GM18861 (cell line): ENCODE measurements around the gene NRSN1.
A peak's percentile ranks its signal among the peaks of the same experiment; 100 is the strongest.

Source experiments
- ATAC-seq: cut with Tn5 transposase; IDR thresholded peaks from one replicate; pipeline ENCODE4 v1.9.1; 2021; ENCODE audit not compliant: unreplicated experiment

The NRSN1 gene, protein sequence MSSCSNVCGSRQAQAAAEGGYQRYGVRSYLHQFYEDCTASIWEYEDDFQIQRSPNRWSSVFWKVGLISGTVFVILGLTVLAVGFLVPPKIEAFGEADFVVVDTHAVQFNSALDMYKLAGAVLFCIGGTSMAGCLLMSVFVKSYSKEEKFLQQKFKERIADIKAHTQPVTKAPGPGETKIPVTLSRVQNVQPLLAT

GRCh38 chr6:24125980-24126379, at the start of gene NRSN1:
NRSN1 (plus strand) TSS chr6:24126215; CDS start chr6:24134328, 8,113 bp downstream.
- ATAC-seq = no peak

DNA sequence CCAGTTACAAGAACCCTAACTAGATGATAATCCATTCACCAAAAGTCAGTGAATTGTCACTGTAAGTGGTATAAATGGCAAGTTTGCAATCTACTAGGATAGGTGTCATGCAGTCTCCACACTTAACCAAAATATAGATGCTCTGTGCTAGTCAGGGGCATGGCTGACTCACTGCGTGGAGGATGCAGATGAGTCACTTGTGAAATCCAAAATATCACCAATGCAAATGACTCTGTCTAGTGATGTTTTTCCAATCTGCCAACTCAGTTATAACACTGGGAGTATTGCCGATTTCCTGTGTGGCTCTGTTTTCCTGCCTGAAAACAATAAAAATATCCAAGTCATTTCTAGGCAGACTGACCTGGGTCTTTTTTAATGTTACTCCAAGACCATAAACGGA, 47.8 kb upstream of the NRSN1 start:
- no peak for ATAC-seq

- no peak for ATAC-seq
These were observed 46.9 kb upstream of the NRSN1 start for GRCh38 chr6:24079076-24079475.

- ATAC-seq = no peak
These were observed 45.3 kb upstream of the NRSN1 start for GRCh38 chr6:24080711-24081110.

- no peak for ATAC-seq
These were observed 36.3 kb upstream of the NRSN1 start for GRCh38 chr6:24089736-24090135.

GRCh38 chr6:24092407-24092806, 33.6 kb upstream of the NRSN1 start:
- no peak for ATAC-seq

DNA sequence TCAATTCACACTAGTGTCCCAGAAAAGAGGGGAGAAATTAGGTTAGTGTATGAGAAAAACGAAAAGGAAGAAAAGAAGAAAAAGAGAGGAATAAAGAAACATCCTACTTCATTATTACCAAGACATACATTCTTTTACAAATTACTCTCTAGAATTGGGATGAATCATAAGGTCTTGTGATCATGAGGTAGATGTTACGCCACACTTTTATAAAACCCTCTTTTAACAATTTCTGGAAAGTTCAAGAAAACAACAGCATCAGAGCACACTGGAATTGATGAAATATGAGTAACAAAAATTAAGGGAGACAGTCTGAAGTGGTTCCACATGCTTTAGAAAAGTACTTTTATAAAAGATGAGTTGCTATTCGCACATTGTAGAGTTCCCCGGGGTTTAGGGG, 32.6 kb upstream of the NRSN1 start:
- no peak for ATAC-seq

DNA sequence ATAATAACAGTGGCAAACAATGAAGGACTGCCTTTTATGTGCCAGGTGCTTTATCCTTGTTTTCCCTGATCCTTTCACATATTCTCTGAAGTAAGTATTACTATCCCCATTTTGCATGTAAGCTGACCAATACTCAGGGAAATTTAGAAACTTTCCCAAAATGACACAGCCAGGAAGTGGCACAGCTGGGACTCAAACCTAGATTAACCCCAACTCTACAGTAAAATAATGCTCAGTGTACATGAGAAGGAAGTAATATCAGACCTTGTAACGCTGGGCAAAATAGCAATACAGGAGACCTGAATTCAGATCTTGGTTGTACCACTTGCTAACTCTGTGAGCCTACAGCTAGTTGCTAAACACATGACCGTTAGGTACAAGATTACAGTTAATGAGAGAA, 26.8 kb upstream of the NRSN1 start:
- ATAC-seq = no peak

- ATAC-seq = no peak
These were observed 25.8 kb upstream of the NRSN1 start for GRCh38 chr6:24100024-24100769.

DNA sequence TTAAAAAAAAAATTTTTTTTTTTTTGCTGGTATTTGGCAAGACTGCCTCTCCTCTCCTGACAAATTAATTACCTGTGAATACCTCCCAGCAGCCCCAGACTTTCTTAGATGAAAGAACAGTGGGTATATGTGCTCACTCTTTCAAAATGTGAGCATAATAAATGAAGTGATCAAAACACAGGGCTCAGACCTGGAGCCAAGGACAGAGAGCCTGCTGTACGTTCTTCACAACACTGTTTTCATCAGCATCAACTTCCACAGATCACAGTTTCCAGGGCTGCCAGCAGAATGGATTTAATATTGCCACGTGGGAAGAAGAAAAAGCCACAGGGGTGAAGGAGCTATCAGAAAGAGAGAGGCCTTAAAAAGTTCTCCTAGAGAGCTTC, 25.3 kb upstream of the NRSN1 start:
- no peak for ATAC-seq

GRCh38 chr6:24105191-24105590, 20.8 kb upstream of the NRSN1 start:
- no peak for ATAC-seq

GRCh38 chr6:24106291-24106690, 19.7 kb upstream of the NRSN1 start:
- no peak for ATAC-seq

DNA sequence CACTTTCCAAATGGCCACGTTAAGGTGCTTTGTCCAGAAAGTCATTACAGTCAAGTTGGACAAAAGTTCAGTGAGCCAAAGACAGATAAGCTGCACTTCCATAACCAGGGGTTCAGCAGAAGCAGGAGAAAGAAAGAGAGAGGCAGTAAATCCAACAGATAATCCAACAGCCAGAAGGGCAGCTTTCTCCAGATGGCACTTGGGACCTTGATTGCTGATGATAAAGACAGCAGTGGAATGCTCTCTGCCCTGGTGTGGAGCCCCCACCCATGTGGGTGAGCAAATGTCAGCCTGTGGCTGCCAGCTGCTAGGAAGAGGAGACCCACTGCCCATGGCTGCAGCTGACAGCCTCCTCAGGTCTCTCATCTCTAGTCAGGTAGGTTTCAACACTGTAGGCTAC, 18.7 kb upstream of the NRSN1 start:
- ATAC-seq = no peak

GRCh38 chr6:24108056-24108455, 18.0 kb upstream of the NRSN1 start:
- ATAC-seq = no peak

GRCh38 chr6:24110417-24110816, 15.6 kb upstream of the NRSN1 start:
- no peak for ATAC-seq

DNA sequence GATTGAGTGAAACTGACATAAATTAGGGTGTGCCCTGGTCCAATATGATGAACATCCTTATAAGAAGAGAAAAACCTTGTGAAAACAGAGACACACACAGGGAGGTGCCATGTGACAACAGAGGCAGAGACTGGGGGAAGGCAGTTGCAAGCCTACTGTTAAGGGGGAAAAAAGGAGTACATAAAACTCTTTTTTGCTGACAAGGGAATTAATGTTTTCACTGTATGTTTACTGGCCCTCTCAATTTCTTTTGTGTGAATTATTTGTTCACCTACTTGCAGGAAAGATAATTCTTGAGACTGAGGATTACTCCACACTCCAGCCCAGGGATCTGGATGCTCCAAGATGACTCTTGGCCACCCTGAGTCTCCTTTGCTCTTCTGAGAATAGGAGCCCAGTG, 12.1 kb upstream of the NRSN1 start:
- ATAC-seq = no peak

DNA sequence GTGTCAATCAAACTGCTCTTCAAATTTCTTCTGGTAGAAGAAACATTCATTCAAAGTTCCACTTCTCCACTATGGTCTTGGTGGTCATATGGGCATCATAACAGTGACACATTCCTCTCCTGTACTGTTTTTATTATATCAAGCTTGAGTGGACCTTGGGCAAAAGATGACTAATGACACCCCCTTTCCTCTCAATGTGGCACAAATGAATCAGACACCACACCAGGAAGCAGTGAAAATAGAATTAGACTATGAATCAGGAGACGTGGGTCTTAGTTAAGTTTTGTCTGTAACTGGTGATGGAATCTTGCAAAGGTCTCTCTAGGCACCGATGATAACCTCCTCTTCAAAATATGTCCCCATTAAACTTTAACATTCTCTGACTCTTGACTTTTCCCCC, 9.0 kb upstream of the NRSN1 start:
- ATAC-seq = no peak

DNA sequence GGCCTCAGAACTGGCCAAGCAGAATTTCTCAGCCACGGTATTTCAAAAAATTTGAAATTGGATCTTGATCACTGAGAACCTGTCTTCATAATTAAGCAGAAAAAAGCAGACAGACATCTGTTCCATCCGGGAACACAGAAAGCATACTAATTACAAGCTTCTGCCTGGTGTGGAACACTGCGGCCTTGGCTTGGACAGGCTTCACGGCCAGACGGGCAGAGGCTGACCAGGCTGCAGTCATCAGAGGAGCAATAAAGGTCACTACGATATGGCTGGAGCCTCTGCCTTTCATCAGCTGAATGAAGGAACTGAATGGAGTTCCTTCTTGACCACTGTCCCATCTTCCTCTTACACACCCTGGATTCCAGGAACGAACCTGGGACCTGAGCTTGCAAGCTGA, 3.9 kb upstream of the NRSN1 start:
- no peak for ATAC-seq

- ATAC-seq = peak; percentile 73
These were observed 674 bp downstream of the NRSN1 start for GRCh38 chr6:24126586-24127192.

GRCh38 chr6:24127316-24127715, 1.3 kb downstream of the NRSN1 start:
- no peak for ATAC-seq

DNA sequence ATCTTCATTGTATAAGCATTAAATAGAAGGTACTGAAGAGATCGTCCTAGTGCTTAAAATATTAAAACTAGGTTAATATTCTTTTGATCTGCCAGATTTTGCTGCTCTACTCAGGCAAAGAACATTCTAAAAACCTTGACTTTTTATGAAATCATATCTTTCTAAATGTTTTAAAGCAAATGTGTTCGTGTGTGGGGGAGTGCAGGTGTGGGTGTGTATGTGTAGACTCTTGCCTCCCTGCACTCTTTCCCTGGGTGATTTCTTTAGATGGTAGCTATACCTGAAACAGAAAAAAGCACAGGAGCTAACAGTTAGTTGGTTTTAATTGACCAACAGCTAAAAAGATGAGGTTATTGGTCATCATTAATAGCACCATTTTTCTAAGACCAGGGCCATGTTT, 5.7 kb downstream of the NRSN1 start:
- no peak for ATAC-seq

- ATAC-seq = no peak
These were observed 13.1 kb downstream of the NRSN1 start for GRCh38 chr6:24139080-24139479.
